Measurements from ENCODE around the gene DUSP8. TPM values are rescaled to one million over a fixed set of nuclear protein-coding genes. Genes with fewer than 3 reads are reported as not detected.
"Not testable (repeated sequence)": the region's sequence is repeated elsewhere in the genome, so short reads cannot be mapped to it uniquely, and the experiment has no call there.

The DUSP8 gene
- total RNA-seq, 2 donors from 2014 or later, result 4.7 to 7.0 TPM

DNA sequence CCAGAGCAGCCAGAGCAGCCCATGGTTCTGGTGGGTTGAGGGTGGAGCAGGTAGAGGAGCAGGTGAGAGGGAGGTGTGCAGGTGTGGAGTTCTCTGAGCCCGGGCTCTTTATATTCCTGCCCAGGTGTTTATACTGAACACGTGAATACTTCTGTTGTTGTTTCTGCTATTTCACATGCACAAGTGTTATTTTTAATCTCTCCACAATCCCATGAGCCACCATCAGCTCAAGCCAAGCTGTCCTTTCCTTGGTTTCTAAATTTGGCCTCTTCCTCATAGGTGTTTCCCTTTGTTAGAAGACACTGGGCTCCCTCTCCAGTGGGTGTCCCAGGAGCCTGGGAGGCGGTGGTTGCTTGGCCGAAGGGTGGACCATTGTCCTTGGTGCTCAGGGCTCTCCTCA lies 36.3 kb upstream of the DUSP8 start, which contains the start of gene KRTAP5-3:
TSS of gene KRTAP5-3 (minus strand) at position 101 of the 400 bp plus-strand sequence. CDS start at position 23, 78 bp downstream.
- 75 to 100% methylated on average over 1 to 4 of the region's 4 CpGs for WGBS, 2 experiments (ENCODE audit: insufficient coverage in 1 of 2, insufficient read length in 1 of 2)
- no peaks in the 10 kb centered on the region for H3K36me3 ChIP-seq (ENCODE audit: control insufficient read depth, insufficient read depth, low read length)
- H3K4me3 ChIP-seq (ENCODE audit: low read length), result no peak within 1 kb of the TSS
- DNase-seq, result no peak
- H3K27me3 ChIP-seq (ENCODE audit: control insufficient read depth, insufficient read depth, low read length, poor library complexity, severe bottlenecking), result no peaks in the 10 kb centered on the region
- peaks cover 9% of the 10 kb centered on the region for H3K4me1 Mint-ChIP-seq
- no peak within 1 kb of the TSS for H3K9ac ChIP-seq (ENCODE audit: extremely low read depth, low read length, poor library complexity, severe bottlenecking)
- H3K9me3 ChIP-seq (ENCODE audit: control insufficient read depth, low read length), result no peaks in the 10 kb centered on the region
- no peaks in the 10 kb centered on the region for H3K36me3 Mint-ChIP-seq (ENCODE audit: low read depth)
- TF ChIP-seq, protein P1, sequence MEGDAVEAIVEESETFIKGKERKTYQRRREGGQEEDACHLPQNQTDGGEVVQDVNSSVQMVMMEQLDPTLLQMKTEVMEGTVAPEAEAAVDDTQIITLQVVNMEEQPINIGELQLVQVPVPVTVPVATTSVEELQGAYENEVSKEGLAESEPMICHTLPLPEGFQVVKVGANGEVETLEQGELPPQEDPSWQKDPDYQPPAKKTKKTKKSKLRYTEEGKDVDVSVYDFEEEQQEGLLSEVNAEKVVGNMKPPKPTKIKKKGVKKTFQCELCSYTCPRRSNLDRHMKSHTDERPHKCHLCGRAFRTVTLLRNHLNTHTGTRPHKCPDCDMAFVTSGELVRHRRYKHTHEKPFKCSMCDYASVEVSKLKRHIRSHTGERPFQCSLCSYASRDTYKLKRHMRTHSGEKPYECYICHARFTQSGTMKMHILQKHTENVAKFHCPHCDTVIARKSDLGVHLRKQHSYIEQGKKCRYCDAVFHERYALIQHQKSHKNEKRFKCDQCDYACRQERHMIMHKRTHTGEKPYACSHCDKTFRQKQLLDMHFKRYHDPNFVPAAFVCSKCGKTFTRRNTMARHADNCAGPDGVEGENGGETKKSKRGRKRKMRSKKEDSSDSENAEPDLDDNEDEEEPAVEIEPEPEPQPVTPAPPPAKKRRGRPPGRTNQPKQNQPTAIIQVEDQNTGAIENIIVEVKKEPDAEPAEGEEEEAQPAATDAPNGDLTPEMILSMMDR (conservative IDR thresholded peaks at IDR 0.05), result no peak
- H3K27ac ChIP-seq (ENCODE audit: low read depth, low read length), result no peak within 1 kb of the TSS
- no peaks in the 10 kb centered on the region for H3K4me1 ChIP-seq (ENCODE audit: control insufficient read depth, insufficient read depth, low read length)
- no peak within 1 kb of the TSS for H3K4me3 Mint-ChIP-seq
- H3K27ac Mint-ChIP-seq, result no peak within 1 kb of the TSS
- H3K27me3 Mint-ChIP-seq (ENCODE audit: insufficient read depth), result peaks cover 21% of the 10 kb centered on the region
- peaks cover 17% of the 10 kb centered on the region for H3K9me3 Mint-ChIP-seq

GRCh38 chr11:1607901-1608300 lies 35.8 kb upstream of the DUSP8 start:
- not testable (repeated sequence) for H3K4me3 Mint-ChIP-seq; H3K9me3 ChIP-seq (ENCODE audit: control insufficient read depth, low read length); H3K36me3 ChIP-seq (ENCODE audit: control insufficient read depth, insufficient read depth, low read length); H3K27me3 ChIP-seq (ENCODE audit: control insufficient read depth, insufficient read depth, low read length, poor library complexity, severe bottlenecking); DNase-seq; H3K9ac ChIP-seq (ENCODE audit: extremely low read depth, low read length, poor library complexity, severe bottlenecking); H3K36me3 Mint-ChIP-seq (ENCODE audit: low read depth); H3K4me3 ChIP-seq (ENCODE audit: low read length); H3K27ac Mint-ChIP-seq; H3K4me1 Mint-ChIP-seq; H3K27ac ChIP-seq (ENCODE audit: low read depth, low read length); H3K4me1 ChIP-seq (ENCODE audit: control insufficient read depth, insufficient read depth, low read length)
- whole genome bisulfite sequencing, 2 experiments (ENCODE audit: insufficient coverage in 1 of 2, insufficient read length in 1 of 2), result 72 to 100% methylated on average over 2 to 5 of the region's 5 CpGs
- H3K9me3 Mint-ChIP-seq, result peaks cover 17% of the 10 kb centered on the region
- peaks cover 19% of the 10 kb centered on the region for H3K27me3 Mint-ChIP-seq (ENCODE audit: insufficient read depth)

DNA sequence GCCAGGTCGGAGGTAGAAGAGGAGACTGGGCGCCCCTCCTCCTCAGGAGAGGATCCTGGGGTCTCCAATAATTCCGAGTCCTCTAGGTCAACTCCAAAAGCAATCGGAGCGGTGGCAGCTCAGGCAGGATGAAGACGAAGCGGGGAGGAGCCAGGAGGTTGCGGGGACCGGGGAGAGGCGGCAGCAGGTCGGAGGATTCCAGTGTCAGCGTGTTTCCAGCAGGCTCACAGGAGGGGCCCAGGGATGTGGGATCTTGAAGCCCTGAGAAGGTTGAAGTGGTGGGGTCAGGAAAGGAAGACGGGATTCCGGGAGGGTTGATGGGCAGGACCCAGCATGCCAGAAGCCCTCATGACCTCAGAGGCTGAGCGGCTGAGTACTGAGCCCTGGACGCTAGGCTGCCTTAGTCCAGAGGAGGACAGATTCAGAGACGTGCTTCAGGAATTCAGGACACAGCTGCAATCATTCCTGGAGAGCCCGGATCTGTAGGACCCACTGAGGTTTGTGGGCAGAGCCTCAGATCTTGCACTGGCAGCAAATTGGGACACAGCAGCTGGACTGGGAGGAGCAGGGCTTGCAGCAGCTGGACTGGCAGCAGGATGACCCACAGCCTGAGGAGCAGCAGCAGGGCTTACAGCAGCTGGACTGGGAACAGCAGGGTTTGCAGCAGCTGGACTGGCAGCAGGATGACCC lies 35.2 kb upstream of the DUSP8 start:
- not testable (repeated sequence) for H3K4me3 Mint-ChIP-seq; H3K4me3 ChIP-seq (ENCODE audit: low read length); H3K36me3 Mint-ChIP-seq (ENCODE audit: low read depth); H3K4me1 ChIP-seq (ENCODE audit: control insufficient read depth, insufficient read depth, low read length); H3K36me3 ChIP-seq (ENCODE audit: control insufficient read depth, insufficient read depth, low read length); H3K4me1 Mint-ChIP-seq; H3K27me3 ChIP-seq (ENCODE audit: control insufficient read depth, insufficient read depth, low read length, poor library complexity, severe bottlenecking); H3K9me3 ChIP-seq (ENCODE audit: control insufficient read depth, low read length); H3K9ac ChIP-seq (ENCODE audit: extremely low read depth, low read length, poor library complexity, severe bottlenecking); H3K27ac ChIP-seq (ENCODE audit: low read depth, low read length); H3K27ac Mint-ChIP-seq
- DNase-seq, result peak; percentile 69
- 35 to 61% methylated on average over 11 to 18 of the region's 18 CpGs for WGBS, 2 experiments (ENCODE audit: insufficient coverage in 1 of 2, insufficient read length in 1 of 2)
- Mint-ChIP-seq H3K27me3 (ENCODE audit: insufficient read depth) (peaks cover 21% of the 10 kb centered on the region), H3K9me3 (peaks cover 19% of the 10 kb centered on the region)

DNA sequence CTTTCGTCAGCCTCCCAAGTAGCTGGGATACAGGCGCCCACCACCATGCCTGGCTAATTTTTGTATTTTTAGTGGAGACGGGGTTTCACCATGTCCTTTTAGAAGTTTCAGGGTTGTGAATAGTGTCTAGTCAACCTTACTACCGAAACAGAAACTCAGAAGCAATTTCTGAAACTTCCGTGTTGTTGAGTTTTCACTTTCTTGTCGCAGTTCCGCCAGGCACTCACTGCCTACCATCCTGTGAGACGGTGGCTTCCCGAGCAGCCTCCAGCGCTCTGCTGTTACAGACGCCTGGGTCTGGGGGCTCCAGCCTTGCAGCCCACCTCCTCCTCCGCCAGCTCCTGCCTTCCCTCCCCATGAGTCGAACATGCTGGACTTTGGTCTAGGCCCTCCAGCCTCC lies 33.9 kb upstream of the DUSP8 start:
- not testable (repeated sequence) for H3K4me1 ChIP-seq (ENCODE audit: control insufficient read depth, insufficient read depth, low read length)

More for the DNA sequence above, 33.9 kb upstream of the DUSP8 start:
- not testable (repeated sequence) for H3K4me1 Mint-ChIP-seq; H3K4me3 ChIP-seq (ENCODE audit: low read length); H3K4me3 Mint-ChIP-seq; DNase-seq; H3K27me3 ChIP-seq (ENCODE audit: control insufficient read depth, insufficient read depth, low read length, poor library complexity, severe bottlenecking); H3K36me3 ChIP-seq (ENCODE audit: control insufficient read depth, insufficient read depth, low read length); H3K9me3 ChIP-seq (ENCODE audit: control insufficient read depth, low read length); H3K36me3 Mint-ChIP-seq (ENCODE audit: low read depth); H3K9ac ChIP-seq (ENCODE audit: extremely low read depth, low read length, poor library complexity, severe bottlenecking); H3K27ac ChIP-seq (ENCODE audit: low read depth, low read length)
- WGBS, 2 experiments (ENCODE audit: insufficient coverage in 1 of 2, insufficient read length in 1 of 2), result 93 to 94% methylated on average over 8 to 13 of the region's 13 CpGs
- Mint-ChIP-seq H3K27me3 (ENCODE audit: insufficient read depth) (peaks cover 27% of the 10 kb centered on the region), H3K27ac (peak overlapping the region; percentile 62), H3K9me3 (peaks cover 26% of the 10 kb centered on the region)
